HL-60/S4 treated with phorbol 12-myristate 13-acetate at 8.2 ng/mL for 4 days and 3 days (cell line): Measurements from ENCODE around the gene GCN1.

Experiments
- in situ Hi-C: fragments of 300-500 bp; cut with MboI; formaldehyde crosslinking; loops from 2 replicates; pipeline ENCODE4 v1.15.0; 2022; ENCODE audit warnings: low sequenced_read_pairs

The GCN1 gene

DNA sequence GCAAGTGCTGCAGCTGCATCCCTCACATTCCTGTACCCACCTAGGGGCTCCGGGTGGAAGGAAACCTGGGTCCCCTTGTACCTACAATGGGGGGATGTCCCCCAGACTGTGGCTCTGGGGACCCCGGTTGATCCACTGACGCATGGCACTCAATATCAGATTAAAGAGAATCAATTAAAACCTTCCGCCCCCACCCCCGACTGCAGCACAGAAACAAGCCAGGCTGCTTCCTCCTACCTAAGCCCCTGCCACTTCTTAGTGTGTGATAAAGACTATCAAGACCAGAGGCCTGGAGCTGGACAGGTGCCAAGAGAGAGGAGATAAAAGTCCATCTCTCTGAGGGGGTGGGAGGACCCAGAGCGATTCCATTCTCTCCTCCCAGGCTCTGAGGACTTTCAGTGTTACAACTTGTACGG, 34.6 kb upstream of the GCN1 start:
- in situ Hi-C loops, result no loop called here

- in situ Hi-C loops, result no loop called here
Measured at GRCh38 chr12:120228291-120229070, 34.0 kb upstream of the GCN1 start.

DNA sequence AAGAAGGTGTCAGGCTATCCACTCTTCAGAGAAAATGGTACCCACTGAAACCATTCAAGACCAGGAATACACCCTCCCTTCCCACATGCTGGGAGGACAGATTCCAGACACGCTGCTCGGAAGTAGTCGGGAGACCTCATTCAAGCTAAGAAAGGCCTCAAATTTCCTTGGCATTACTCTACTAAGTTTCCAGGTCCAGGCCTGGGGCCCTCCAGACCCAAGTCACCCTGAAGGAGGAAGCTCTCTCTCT, 33.5 kb upstream of the GCN1 start:
- in situ Hi-C loops, result no loop called here

DNA sequence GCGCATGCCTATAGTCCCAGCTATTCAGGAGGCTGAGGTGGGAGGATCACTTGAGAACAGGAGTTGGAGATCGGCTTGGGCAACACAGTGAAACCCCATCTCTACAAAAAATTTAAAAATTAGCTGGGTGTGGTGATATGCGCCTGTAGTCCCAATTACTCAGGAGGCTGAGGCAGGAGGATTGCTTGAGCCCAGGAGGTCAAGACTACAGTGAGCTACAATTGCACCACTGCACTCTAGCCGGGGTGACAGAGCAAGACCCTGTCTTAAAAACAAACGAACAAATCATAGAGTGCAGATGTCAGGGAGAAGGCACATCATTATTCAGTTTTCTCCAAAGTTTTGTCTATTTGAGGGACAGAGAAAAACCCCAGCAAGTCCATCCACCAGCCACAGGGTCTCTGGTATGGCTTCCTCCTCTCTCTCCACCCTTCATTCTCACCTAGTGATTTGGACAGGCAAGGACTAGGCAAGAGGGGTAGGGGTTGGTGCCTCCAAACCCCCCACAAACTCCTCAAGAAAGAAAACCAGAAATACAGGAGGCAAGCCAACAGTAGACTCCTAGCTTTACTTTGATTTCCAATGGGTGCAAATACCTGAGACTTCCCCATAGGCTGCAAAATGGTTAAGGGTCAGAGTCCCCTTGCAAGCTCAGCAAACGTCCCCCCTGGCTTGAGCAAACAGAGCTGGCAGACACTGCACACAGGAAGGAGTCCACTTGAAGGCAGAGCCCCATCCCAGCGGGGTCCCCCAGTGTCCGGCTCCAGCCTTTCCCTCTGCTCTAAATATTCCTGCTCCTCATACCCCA, 32.9 kb upstream of the GCN1 start:
- in situ Hi-C loops, result no loop called here

DNA sequence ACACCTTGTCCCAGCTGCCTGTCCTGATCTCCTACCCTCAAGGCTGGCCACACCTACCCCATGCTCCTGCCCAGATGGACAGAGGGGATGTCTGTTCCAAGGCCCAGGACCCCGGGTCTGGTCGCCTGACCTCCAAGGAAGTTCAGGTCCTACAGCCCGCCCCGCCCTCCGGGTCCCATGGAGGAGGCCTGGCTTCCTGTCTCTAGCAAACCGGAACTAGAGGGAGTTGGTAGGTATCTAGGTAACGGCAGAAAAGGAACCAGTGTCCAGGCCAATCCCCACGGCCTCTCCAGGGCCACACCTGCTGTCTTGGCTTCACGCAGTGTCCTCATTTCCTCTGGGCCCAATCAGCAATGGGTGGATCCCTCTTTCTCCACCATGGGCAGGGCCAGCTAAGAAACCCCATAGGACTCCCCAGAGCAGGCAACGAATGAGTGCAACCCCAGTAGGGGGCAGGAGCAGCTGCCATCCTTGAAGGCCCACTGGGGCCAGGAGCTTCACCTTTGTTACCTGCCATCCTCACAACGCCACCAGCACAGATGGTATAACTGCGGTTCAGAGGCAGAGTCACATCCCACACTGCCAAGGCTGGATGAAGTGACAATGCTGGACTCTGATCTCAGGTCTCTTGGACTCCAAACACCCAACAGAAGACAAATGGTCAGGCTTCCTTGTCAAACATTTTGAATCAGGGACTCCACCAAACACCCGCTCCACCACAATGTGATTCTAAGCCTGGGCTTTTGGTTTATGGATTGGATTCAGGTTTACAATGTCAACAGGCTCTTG, 31.5 kb upstream of the GCN1 start:
- in situ Hi-C loops, result no loop called here

- in situ Hi-C loops, result no loop called here
Measured at GRCh38 chr12:120225200-120225558, 30.7 kb upstream of the GCN1 start.

- in situ Hi-C loops, result no loop called here
Measured at GRCh38 chr12:120224304-120225199, 30.0 kb upstream of the GCN1 start.

DNA sequence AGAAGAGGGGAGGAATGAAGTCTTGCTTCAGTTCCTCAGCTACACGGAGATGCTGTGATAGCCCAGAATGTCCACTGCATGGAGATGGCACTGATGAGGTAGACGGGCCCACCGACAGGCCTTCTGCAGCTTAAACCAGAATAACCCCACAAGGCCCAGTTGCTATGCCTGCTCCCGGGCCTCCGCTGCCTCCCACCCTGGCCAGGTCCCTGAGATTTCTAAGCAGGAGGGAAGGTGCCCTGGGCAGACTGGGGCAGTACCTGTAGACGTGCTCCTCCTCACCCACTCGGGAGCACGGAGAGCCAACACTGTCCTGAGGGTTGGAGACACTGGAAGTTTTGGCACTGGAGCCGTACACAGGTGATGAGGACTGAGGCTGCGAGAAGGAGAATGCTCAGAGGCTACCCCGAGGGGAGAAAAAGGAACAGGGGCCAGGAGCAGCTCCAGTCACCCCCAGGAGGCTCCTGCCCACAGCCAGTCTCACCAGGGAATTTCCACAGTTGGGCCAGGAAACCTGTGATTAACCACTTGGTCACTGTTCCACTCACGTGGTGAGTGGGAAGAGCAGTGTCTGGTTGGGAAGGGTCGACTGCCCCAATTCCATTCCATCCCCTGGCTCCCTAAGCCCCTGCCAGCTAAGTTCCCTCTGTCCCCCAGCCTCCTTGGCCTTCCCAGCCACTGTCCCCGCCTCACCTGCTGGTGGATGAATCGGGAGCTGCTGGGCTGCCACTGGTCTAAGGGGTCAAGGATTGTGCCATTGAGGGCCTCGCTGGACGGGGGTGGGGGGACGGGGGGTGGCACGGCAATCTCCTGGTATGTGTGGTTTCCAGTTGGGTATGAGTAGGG, 29.2 kb upstream of the GCN1 start:
- in situ Hi-C loops, result no loop called here

DNA sequence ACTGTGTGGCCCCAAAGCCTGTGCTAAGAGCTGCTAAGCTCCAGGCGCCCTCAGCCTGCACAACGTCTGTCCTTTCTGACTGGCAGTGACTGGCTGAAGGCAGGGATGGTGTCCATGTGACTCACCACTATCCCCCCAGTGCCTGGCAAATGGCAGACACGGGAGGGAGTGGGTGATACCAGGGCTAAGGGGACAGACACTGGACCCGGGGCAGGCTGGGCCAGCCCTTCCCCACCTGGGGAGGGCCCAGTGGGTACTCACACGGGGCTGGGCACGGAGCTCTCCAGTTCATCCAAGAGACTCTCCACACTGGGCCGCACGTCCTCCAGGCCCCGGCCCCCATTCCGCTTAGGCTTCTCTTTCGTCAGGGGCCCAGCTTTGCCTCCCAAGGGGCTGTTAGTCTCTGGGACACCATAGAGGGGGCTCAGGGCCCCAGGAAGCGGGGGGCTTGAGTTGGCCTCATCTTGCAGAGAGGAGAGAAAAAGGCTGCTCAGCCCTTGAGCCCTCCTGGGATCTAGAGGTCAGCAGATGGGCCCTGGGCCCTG, 27.8 kb upstream of the GCN1 start:
- in situ Hi-C loops, result no loop called here

DNA sequence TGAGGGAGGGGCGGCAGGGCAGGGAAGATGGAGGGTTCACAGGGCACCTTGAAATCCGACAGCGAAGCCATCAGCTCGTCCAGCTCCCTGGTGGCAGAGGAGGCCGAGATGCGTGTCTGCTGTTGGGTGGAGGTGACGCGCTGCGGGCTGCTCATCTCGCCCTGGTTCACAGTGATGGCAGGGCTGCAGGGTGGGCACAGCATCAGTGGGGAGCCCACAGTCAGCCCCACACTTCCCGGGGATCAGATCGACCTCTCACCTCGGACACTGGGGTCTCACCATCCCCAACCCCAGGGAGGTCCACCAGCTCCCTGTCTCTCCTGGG, 27.0 kb upstream of the GCN1 start:
- in situ Hi-C loops, result no loop called here

- in situ Hi-C loops, result no loop called here
Measured at GRCh38 chr12:120220838-120221575, 26.5 kb upstream of the GCN1 start.

DNA sequence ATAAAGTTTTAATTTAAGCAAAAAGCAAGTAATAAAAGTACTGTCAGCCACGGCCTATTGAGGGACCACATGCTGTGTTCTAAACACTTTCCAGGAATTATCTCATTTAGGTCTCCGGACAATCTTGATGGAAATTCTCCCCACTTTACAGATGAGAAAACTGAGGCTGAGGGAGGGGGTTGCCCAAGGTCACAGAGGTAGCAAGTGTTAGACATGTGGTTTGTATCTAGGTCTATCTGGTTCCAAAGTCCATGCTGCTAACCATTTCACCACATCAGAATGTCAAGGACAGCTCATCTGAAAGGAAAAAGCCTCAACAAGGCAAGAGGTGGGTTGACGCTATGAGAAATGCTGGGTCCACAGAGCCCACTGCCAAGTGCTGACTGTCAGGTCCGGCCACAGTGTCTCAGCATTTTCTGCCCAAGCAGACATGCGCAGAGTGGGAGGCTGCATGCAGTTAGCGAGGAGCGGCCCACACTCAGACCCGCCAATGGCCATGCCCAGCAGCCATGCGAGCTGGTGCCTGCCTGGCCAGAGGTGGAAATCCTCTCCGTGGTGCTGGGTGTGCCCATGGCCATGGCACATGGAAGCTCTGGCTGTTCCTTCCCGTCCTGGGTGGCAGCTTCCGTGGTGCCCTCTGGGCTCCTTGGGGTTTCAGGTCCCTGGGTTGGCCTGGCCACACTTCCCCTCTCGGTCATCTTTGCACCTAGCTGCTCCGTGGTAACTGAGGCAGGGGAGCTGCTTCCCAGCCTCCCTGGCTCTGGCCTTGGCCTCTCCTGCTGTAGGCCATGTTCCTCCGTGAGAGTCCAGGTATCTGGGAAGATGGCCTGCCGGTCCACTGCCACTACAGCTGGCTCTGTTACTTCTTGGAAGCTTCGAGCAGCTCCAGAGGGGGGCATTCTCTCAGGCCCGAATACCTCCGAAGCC, 24.4 kb upstream of the GCN1 start:
- in situ Hi-C loops, result no loop called here

GRCh38 chr12:120216742-120217605, 22.5 kb upstream of the GCN1 start:
- in situ Hi-C loops, result no loop called here

DNA sequence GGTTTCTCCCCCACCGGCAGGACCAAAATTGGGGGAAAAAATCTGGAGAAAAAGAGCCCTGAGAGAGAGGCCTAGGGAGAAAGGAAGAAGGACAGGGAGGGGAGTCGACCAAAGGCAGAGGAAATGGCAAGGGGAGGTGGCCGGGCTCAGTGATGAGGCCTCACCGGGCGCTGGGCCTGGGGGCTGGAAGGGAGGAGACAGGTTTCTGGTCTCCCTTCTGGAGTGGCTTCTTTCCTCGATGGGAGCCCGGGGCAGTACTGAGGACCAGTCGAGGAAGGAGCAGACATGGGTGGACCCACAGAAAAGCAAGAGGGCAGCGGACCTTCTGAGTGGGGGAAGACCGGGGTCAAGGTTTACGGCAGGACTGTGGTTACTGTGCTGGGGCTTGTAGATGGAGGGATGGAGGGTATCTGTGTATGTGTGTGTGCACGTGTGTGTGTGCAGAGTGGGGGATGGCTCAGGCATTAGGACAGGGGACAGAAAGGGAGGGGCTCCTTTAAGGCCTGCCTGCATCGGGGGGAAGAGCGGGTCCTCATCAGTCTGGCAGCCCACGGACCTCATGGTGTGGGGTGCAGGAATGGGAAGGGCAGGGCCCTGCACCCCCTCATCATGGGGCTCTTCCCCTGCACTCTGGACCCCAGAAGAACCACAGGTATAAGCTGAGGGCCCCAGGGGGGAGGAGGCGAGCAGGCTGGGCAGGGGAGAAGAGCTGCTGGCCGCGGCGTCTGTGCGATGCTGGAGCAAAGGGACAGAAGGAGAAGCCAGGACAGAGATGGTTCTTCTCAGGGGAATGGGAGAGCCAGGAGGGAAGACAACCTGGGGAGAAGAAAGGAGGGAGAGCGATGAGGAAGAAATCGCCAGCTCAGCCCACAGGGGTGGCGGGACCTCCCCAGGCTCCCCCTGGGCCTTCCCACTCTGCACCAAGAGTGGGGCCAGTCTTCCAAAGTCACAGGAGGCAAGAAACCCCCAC, 21.5 kb upstream of the GCN1 start:
- in situ Hi-C loops, result no loop called here

DNA sequence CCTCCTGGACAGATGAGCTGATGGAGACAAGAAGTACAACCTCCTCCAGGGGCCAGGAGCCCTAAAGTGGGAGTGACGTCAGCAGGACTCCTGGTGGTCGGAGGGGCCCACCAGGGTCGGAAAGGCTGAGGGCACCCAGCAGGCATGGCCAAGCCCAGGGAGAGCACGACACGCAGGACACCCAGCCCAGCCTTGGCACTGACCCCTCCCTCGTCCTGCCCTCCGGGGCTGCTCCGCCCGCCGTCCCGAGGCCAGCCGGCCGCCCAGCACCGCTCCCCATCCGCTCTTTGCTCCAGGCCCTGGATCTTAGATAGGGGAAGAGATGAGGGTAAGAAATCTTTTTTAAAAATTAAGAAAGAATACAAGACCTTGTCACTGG, 20.8 kb upstream of the GCN1 start:
- in situ Hi-C loops, result no loop called here
